Heart left ventricle (tissue), 16 donors: ENCODE measurements around the gene RHO. TPM values are rescaled to one million over a fixed set of nuclear protein-coding genes. Genes with fewer than 3 reads are reported as not detected.

Source experiments
- ATAC-seq, 4 donors: fragments of 200-7000 bp; cut with Tn5 transposase; one replicate each; pipeline ENCODE4 v1.9.1; 2020 to 2022; ENCODE audit warnings: moderate library complexity in 4 of 4, mild to moderate bottlenecking in 3 of 4, moderate number of reproducible peaks in 1 of 4
- DNase-seq, 5 donors: peaks; one replicate each; pipeline ENCODE4 v3.0.0-alpha.2; 2020
- H3K27ac ChIP-seq, 12 donors: fragments of 200-600 bp; sonication (generic) in 4 of 12; one replicate each; pipeline versions ENCODE4 v1.5.0 to v1.8.0; 2016 to 2022; ENCODE audit warnings: mild to moderate bottlenecking in 2 of 12
- H3K27me3 ChIP-seq, 9 donors: fragments of 200-600 bp; sonication (generic) in 2 of 9; one replicate each; pipeline versions ENCODE4 v1.5.1 to v1.8.0; 2016 to 2022; ENCODE audit warnings: mild to moderate bottlenecking in 3 of 9
- H3K36me3 ChIP-seq, 9 donors: fragments of 200-600 bp; sonication (generic) in 2 of 9; one replicate each; pipeline versions ENCODE4 v1.5.0 to v1.8.0; 2018 to 2022; ENCODE audit warnings: mild to moderate bottlenecking in 2 of 9
- H3K4me1 ChIP-seq, 12 donors: fragments of 200-600 bp; sonication (generic) in 4 of 12; one replicate each; pipeline versions ENCODE4 v1.5.0 to v1.8.0; 2016 to 2022; ENCODE audit warnings: mild to moderate bottlenecking in 3 of 12
- H3K4me3 ChIP-seq, 12 donors: fragments of 200-600 bp; sonication (generic) in 4 of 12; one replicate each; pipeline versions ENCODE4 v1.5.0 to v1.8.0; 2017 to 2022; ENCODE audit warnings: mild to moderate bottlenecking in 9 of 12, moderate library complexity in 4 of 12
- H3K9me3 ChIP-seq, 12 donors: fragments of 200-600 bp; sonication (generic) in 4 of 12; one replicate each; pipeline versions ENCODE4 v1.5.0 to v1.8.0; 2016 to 2022; ENCODE audit warnings: mild to moderate bottlenecking in 1 of 12
- CTCF ChIP-seq, 12 donors: fragments of 200-600 bp; sonication (generic) in 4 of 12; IDR thresholded peaks; one replicate each; pipeline versions ENCODE4 v1.5.0 to v1.8.0; 2018 to 2022; ENCODE audit warnings: antibody characterized with exemption in 12 of 12, mild to moderate bottlenecking in 5 of 12
- POLR2A ChIP-seq, 2 donors: fragments of 450-650 bp; IDR thresholded peaks; one replicate each; pipeline ENCODE4 v1.6.1; 2017; ENCODE audit warnings: antibody characterized with exemption in 2 of 2, mild to moderate bottlenecking in 2 of 2, moderate library complexity in 2 of 2
- WGBS, 4 donors: extraction: QIAGEN DNeasy Blood & Tissue Kit in 2 of 4; methylation state at CpG; one replicate each; pipeline versions ENCODE4 v1.1.5 to v1.1.7; 2013 to 2018; 5-methylcytosine and 5-hydroxymethylcytosine counted together
- intact Hi-C, 10 donors: fragments of 100-400 bp; cut with DNase I; formaldehyde crosslinking; loops; one replicate each; pipeline versions ENCODE4 v1.11.1 to v1.14.2; 2022
- polyA plus RNA-seq, 2 donors: library from polyadenylated mRNA; stranded (reverse); fragments of 200-250 nt; gene quantifications; one replicate each; pipeline ENCODE4 v1.2.3, GENCODE V29; 2013
- total RNA-seq, 9 donors: library from RNA; depleted of rRNA in 2 of 9; stranded (reverse); fragments of >200 nt in 2 of 9; fragmentation: NEBNext Ultra II Directional in 3 of 9; extraction: Animal tissue kit (Norgen Biotek cat#: 25700) in 3 of 9; gene quantifications; one replicate each; pipeline versions ENCODE4 v1.1.0 to v1.2.4, GENCODE V29; 2016 to 2023
- donor health status: ischemic (EF 13 %, LVEDD 7.1; RV severe dilation, severe dysfunction).
- donor health status: healthy with polysubstance abuse.
- donor health status: DM: no; HTN: yes; CAD: no.
- donor health status: DM: no; HTN: no; CAD: no.
- donor health status: ischemic (EF 25% LVEDD 6.9; RV normal size, moderate dysfunction).
- donor health status: ischemic (EF 25% LVEDD 5.7; RV mildly dilated, moderate dysfunction).
- donor health status: healthy.
- donor health status: DM: yes; HTN: yes; CAD: no.
- donor health status: ischemic (EF 35%, LVEDD 5.7; RV mildly dilated, moderate dysfunction).
- donor health status: nonischemic (EF 11% LVEDD 7.7; RV severe dilation, severe dysfunction).
- donor health status: DM: yes; HTN: yes; CAD: no.
- donor health status: PGD.
- donor health status: ischemic (EF 29% LVEDD 5.4; RV normal size, mild dysfunction).
- donor health status: nonischemic (EF 23%, LVEDD 6.1; RV moderate dilation, normal function).

RHO gene
- total and polyA plus RNA-seq, 11 donors = 0.08 TPM; not detected in 10

- Histone ChIP-seq H3K4me1 (peaks cover 4 to 92% (median 58%) of the 10 kb centered on the region in 12 donors), H3K27me3 (no peaks in the 10 kb centered on the region), H3K9me3 (no peaks in the 10 kb centered on the region), H3K27ac (no peak overlapping the region), H3K4me3 (no peak overlapping the region), H3K36me3 (peaks cover 0 to 42% (median 10%) of the 10 kb centered on the region in 9 donors)
- DNase-seq = peak in 1 of 5 donors; percentile 14
- no peak for ATAC-seq
- WGBS, 4 donors = 87 to 96% (median 88%) methylated on average over 12 to 13 of the region's 13 CpGs
- intact Hi-C loops = loop anchor here in 6 of 10 donors (2.0 to 10.0 kb wide), 5 partner anchors 41 to 121 kb away; no protein-coding TSS in a partner anchor
- TF ChIP-seq CTCF (IDR thresholded peaks at IDR 0.05) = no peak
- no peak for TF ChIP-seq POLR2A (IDR thresholded peaks at IDR 0.05)
Observed at GRCh38 chr3:129503471-129504291, 24.8 kb upstream of the RHO start.

- ATAC-seq (peak; percentile 48 to 83 (median 70)), DNase-seq (no peak)
- intact Hi-C loops = loop anchor here in 8 of 10 donors (2.0 to 10.0 kb wide), 5 partner anchors 42 to 120 kb away; no protein-coding TSS in a partner anchor
- WGBS, 4 donors = 63 to 76% (median 69%) methylated on average over 5 of the region's 5 CpGs
- TF ChIP-seq CTCF (IDR thresholded peaks at IDR 0.05) (no peak), POLR2A (IDR thresholded peaks at IDR 0.05) (no peak)
- peaks cover 4 to 85% (median 50%) of the 10 kb centered on the region in 12 donors for H3K4me1 ChIP-seq
- H3K9me3 ChIP-seq = no peaks in the 10 kb centered on the region
- H3K27ac ChIP-seq = peak overlapping the region in 8 of 12 donors; percentile 1 to 69 (median 36)
- no peaks in the 10 kb centered on the region for H3K27me3 ChIP-seq
- peaks cover 0 to 42% (median 10%) of the 10 kb centered on the region in 9 donors for H3K36me3 ChIP-seq
- no peak overlapping the region for H3K4me3 ChIP-seq
Observed at GRCh38 chr3:129504471-129505100, 23.9 kb upstream of the RHO start.

- H3K36me3 ChIP-seq = peaks cover 0 to 42% (median 10%) of the 10 kb centered on the region in 9 donors
- WGBS, 4 donors = 87 to 91% (median 88%) methylated on average over 6 of the region's 6 CpGs
- no peaks in the 10 kb centered on the region for H3K9me3 ChIP-seq
- no peaks in the 10 kb centered on the region for H3K27me3 ChIP-seq
- intact Hi-C loops = loop anchor here in 6 of 10 donors (2.0 to 10.0 kb wide), 4 partner anchors 43 to 119 kb away; no protein-coding TSS in a partner anchor
- peak overlapping the region in 9 of 12 donors; percentile 1 to 69 (median 41) for H3K27ac ChIP-seq
- H3K4me3 ChIP-seq = no peak overlapping the region
- TF ChIP-seq POLR2A (IDR thresholded peaks at IDR 0.05) (no peak), CTCF (IDR thresholded peaks at IDR 0.05) (no peak)
- no peak for DNase-seq
- ATAC-seq = no peak
- H3K4me1 ChIP-seq = peaks cover 4 to 77% (median 45%) of the 10 kb centered on the region in 12 donors
Observed at GRCh38 chr3:129505341-129505740, 23.1 kb upstream of the RHO start.
